ENCODE results near the gene AP4S1. TPM values are rescaled to one million over a fixed set of nuclear protein-coding genes. Genes with fewer than 3 reads are reported as not detected.
A peak's percentile ranks its signal among the peaks of the same experiment; 100 is the strongest.

The AP4S1 gene
- total RNA-seq, 1 donor from 2014 or later: 5.3 TPM

DNA sequence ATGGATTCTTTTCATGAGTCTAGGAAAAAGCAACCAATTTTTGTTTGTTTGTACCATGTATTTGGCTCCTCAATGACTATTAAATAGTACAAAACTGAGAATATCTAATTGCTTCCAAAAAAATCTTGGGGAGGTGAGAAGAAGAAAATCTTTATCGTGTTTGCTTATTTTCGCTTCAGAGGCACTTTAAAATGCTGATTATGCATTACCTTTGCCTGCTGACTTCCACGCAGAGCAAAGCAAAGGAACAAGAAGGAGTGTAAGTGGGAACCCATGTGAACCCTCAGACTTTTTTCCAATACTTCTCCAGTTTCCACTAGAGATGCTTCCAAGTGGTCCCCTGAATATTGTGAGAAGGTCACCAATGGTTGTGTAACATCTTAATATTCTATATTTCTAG is 43.9 kb downstream of the AP4S1 start:
- TF ChIP-seq, protein P1, sequence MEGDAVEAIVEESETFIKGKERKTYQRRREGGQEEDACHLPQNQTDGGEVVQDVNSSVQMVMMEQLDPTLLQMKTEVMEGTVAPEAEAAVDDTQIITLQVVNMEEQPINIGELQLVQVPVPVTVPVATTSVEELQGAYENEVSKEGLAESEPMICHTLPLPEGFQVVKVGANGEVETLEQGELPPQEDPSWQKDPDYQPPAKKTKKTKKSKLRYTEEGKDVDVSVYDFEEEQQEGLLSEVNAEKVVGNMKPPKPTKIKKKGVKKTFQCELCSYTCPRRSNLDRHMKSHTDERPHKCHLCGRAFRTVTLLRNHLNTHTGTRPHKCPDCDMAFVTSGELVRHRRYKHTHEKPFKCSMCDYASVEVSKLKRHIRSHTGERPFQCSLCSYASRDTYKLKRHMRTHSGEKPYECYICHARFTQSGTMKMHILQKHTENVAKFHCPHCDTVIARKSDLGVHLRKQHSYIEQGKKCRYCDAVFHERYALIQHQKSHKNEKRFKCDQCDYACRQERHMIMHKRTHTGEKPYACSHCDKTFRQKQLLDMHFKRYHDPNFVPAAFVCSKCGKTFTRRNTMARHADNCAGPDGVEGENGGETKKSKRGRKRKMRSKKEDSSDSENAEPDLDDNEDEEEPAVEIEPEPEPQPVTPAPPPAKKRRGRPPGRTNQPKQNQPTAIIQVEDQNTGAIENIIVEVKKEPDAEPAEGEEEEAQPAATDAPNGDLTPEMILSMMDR (IDR thresholded peaks at IDR 0.05): no peak

DNA sequence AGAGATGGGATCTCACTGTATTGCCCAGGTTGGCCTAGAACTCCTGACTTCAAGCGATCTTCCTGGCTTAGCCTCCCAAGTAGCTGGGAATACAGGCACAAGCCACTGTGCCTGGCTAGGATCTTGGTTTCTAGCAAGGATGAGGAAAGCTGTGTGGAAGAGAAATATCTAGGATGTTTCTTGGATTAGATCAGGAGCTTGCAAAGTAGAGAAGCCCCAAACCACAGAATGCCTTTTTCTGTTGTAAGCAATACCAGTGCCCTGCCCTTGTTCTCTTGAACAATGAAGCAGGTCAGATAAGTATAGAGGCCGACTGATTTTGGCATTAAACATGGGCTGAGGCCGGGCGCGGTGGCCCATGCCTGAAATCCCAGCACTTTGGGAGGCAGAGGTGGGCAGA is 45.0 kb downstream of the AP4S1 start:
- H3K27ac Mint-ChIP-seq (ENCODE audit: unreplicated experiment): peak overlapping the region; percentile 54
- DNase-seq (ENCODE audit: low spot score): no peak
- no peak overlapping the region for H3K4me3 Mint-ChIP-seq (ENCODE audit: unreplicated experiment)
- peaks cover 19% of the 10 kb centered on the region for H3K4me1 Mint-ChIP-seq (ENCODE audit: low read depth)
- TF ChIP-seq, protein P1 (IDR thresholded peaks at IDR 0.05): no peak
- peaks cover 3% of the 10 kb centered on the region for H3K36me3 Mint-ChIP-seq (ENCODE audit: low read depth)
- no peaks in the 10 kb centered on the region for H3K27me3 Mint-ChIP-seq (ENCODE audit: low read depth)
- peaks cover 3% of the 10 kb centered on the region for H3K9me3 Mint-ChIP-seq (ENCODE audit: low read depth)

More for the DNA sequence above, 43.9 kb downstream of the AP4S1 start:
- Mint-ChIP-seq H3K27me3 (ENCODE audit: low read depth) (no peaks in the 10 kb centered on the region), H3K27ac (ENCODE audit: unreplicated experiment) (no peak overlapping the region), H3K36me3 (ENCODE audit: low read depth) (no peaks in the 10 kb centered on the region), H3K4me3 (ENCODE audit: unreplicated experiment) (no peak overlapping the region), H3K9me3 (ENCODE audit: low read depth) (no peaks in the 10 kb centered on the region), H3K4me1 (ENCODE audit: low read depth) (peaks cover 19% of the 10 kb centered on the region)
- no peak for DNase-seq (ENCODE audit: low spot score)

DNA sequence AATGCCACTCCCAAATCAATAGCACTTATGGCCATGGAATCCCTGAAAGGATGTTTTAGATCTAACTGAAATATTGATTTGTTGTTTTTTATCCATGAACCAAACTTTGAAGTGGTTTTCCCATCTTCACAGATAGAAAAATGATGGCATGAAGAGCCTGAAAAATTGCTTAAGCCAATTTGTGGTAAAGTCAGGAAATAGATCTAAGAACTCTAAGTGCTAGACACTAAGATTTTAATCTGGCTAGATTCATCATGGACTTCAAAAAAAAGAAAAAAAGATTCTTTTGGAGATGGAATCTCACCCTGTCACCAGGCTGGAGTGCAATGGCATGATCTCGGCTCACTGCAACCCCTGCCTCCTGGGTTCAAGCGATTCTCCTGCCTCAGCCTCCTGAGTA is 45.7 kb downstream of the AP4S1 start:
- Mint-ChIP-seq H3K27ac (ENCODE audit: unreplicated experiment) (no peak overlapping the region), H3K4me1 (ENCODE audit: low read depth) (peaks cover 17% of the 10 kb centered on the region), H3K4me3 (ENCODE audit: unreplicated experiment) (no peak overlapping the region), H3K9me3 (ENCODE audit: low read depth) (peaks cover 3% of the 10 kb centered on the region), H3K36me3 (ENCODE audit: low read depth) (peaks cover 3% of the 10 kb centered on the region), H3K27me3 (ENCODE audit: low read depth) (no peaks in the 10 kb centered on the region)
- DNase-seq (ENCODE audit: low spot score): no peak
- TF ChIP-seq, protein P1 (IDR thresholded peaks at IDR 0.05): no peak

DNA sequence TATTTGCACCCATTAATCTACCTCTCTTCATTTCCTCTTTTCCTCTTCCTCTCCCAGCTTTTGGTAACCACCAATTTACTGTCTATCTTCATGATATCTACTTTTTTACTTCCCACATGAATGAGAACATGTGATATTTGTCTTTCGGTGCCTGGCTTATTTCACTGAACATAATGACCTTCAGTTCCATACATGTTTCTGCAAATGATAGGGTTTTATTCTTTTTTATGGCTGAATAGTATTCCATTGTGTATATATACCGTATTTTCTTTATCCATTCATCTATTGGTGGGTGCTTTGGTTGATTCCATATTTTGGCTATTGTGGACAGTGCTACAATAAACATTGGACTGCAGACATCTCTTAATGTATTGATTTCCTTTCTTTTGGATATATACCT is 49.7 kb downstream of the AP4S1 start:
- H3K4me1 Mint-ChIP-seq (ENCODE audit: low read depth): peaks cover 21% of the 10 kb centered on the region
- TF ChIP-seq, protein P1 (IDR thresholded peaks at IDR 0.05): no peak
- H3K4me3 Mint-ChIP-seq (ENCODE audit: unreplicated experiment): no peak overlapping the region
- peaks cover 3% of the 10 kb centered on the region for H3K36me3 Mint-ChIP-seq (ENCODE audit: low read depth)
- no peak overlapping the region for H3K27ac Mint-ChIP-seq (ENCODE audit: unreplicated experiment)
- H3K9me3 Mint-ChIP-seq (ENCODE audit: low read depth): peaks cover 3% of the 10 kb centered on the region
- no peak for DNase-seq (ENCODE audit: low spot score)
- no peaks in the 10 kb centered on the region for H3K27me3 Mint-ChIP-seq (ENCODE audit: low read depth)

DNA sequence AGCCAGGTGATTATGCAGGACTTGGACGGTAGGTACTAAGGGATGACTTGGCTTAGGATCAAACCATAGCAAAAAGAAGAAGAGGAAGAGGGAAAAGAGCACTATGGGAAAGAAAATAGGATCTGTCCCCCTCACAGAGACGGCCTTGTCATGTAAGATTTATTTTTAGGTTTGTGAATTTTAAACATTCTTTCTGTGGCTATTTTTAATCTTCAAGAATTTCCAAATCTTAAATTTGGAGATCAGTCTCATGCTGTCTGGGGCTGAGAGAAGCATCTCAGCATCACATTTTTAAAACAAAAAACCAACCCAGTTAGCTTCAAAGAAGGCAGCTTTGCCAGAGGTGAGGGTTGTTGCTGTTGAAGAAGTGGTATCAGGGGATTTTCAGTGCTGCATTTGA is 53.3 kb downstream of the AP4S1 start:
- peaks cover 3% of the 10 kb centered on the region for H3K36me3 Mint-ChIP-seq (ENCODE audit: low read depth)
- H3K27me3 Mint-ChIP-seq (ENCODE audit: low read depth): no peaks in the 10 kb centered on the region
- peaks cover 20% of the 10 kb centered on the region for H3K4me1 Mint-ChIP-seq (ENCODE audit: low read depth)
- no peak overlapping the region for H3K4me3 Mint-ChIP-seq (ENCODE audit: unreplicated experiment)
- peak overlapping the region; percentile 64 for H3K27ac Mint-ChIP-seq (ENCODE audit: unreplicated experiment)
- peaks cover 3% of the 10 kb centered on the region for H3K9me3 Mint-ChIP-seq (ENCODE audit: low read depth)
- DNase-seq (ENCODE audit: low spot score): no peak
- TF ChIP-seq, protein P1 (IDR thresholded peaks at IDR 0.05): no peak

Measured in chondrocyte (in vitro differentiated cells).